Right atrium auricular region (tissue), 2 donors: Measurements from ENCODE around the gene PPP2R3B. TPM values are rescaled to one million over a fixed set of nuclear protein-coding genes. Genes with fewer than 3 reads are reported as not detected.

Experiments used
- DNase-seq: peaks from one replicate; pipeline ENCODE4 v3.0.0-alpha.2; 2019; ENCODE audit warnings: low spot score
- H3K27ac ChIP-seq, 2 donors: fragments of 200-600 bp; sonication (generic); 1 replicate in 1 of 2; 2 replicates in 1 of 2; pipeline ENCODE4 v1.5.1; 2016 to 2019
- H3K27me3 ChIP-seq, 2 donors: fragments of 200-600 bp; sonication (generic); one replicate each; pipeline versions ENCODE4 v1.5.1 to v1.6.0; 2017 to 2019
- H3K36me3 ChIP-seq: fragments of 200-600 bp; sonication (generic); one replicate; pipeline ENCODE4 v1.5.1; 2016
- H3K4me1 ChIP-seq, 2 donors: fragments of 200-600 bp; sonication (generic); one replicate each; pipeline versions ENCODE4 v1.5.1 to v1.6.0; 2017 to 2019
- H3K4me3 ChIP-seq, 2 donors: fragments of 200-600 bp; sonication (generic); 1 replicate in 1 of 2; 2 replicates in 1 of 2; pipeline ENCODE4 v1.5.1; 2017 to 2019; ENCODE audit warnings: mild to moderate bottlenecking in 1 of 2, moderate library complexity in 1 of 2
- H3K9me3 ChIP-seq, 2 donors: fragments of 200-600 bp; sonication (generic); one replicate each; pipeline ENCODE4 v1.5.1; 2019
- CTCF ChIP-seq, 2 donors: fragments of 200-600 bp; sonication (generic); IDR thresholded peaks; one replicate each; pipeline ENCODE4 v1.5.1; 2019; ENCODE audit warnings: antibody characterized with exemption in 2 of 2
- total RNA-seq, 2 donors: library from RNA; depleted of rRNA; stranded (reverse); fragments of >200 nt; gene quantifications; one replicate each; pipeline ENCODE4 v1.1.0, GENCODE V29; 2016

Gene PPP2R3B
- total RNA-seq, 2 donors from 2014 or later: 58.6 to 70.1 TPM

- Histone ChIP-seq H3K36me3 (peaks cover 29% of the 10 kb centered on the region), H3K27ac (no peak overlapping the region), H3K4me3 (no peak overlapping the region), H3K4me1 (no peaks in the 10 kb centered on the region), H3K27me3 (no peaks in the 10 kb centered on the region), H3K9me3 (no peaks in the 10 kb centered on the region)
- no peak for DNase-seq
- TF ChIP-seq CTCF (IDR thresholded peaks at IDR 0.05): no peak
Observed at GRCh38 chrX:337331-337831, 49.3 kb downstream of the PPP2R3B start.

GRCh38 chrX:336227-336626, 50.5 kb downstream of the PPP2R3B start:
- H3K36me3 ChIP-seq: peaks cover 23% of the 10 kb centered on the region
- H3K9me3 ChIP-seq: no peaks in the 10 kb centered on the region
- TF ChIP-seq CTCF (IDR thresholded peaks at IDR 0.05): no peak
- H3K4me3 ChIP-seq: no peak overlapping the region
- H3K27ac ChIP-seq: no peak overlapping the region
- no peak for DNase-seq
- peaks cover 0 to 6% of the 10 kb centered on the region in 2 donors for H3K4me1 ChIP-seq
- H3K27me3 ChIP-seq: no peaks in the 10 kb centered on the region

- Histone ChIP-seq H3K36me3 (peaks cover 18% of the 10 kb centered on the region), H3K9me3 (no peaks in the 10 kb centered on the region), H3K27me3 (no peaks in the 10 kb centered on the region), H3K4me1 (peaks cover 0 to 11% of the 10 kb centered on the region in 2 donors), H3K27ac (no peak overlapping the region), H3K4me3 (no peak overlapping the region)
- TF ChIP-seq CTCF (IDR thresholded peaks at IDR 0.05): no peak
- no peak for DNase-seq
Observed at GRCh38 chrX:335758-336155, 51.0 kb downstream of the PPP2R3B start.

GRCh38 chrX:334971-335757, 51.5 kb downstream of the PPP2R3B start:
- H3K4me3 ChIP-seq: no peak overlapping the region
- H3K27ac ChIP-seq: no peak overlapping the region
- peaks cover 16% of the 10 kb centered on the region for H3K36me3 ChIP-seq
- no peak for TF ChIP-seq CTCF (IDR thresholded peaks at IDR 0.05)
- no peaks in the 10 kb centered on the region for H3K27me3 ChIP-seq
- DNase-seq: no peak
- H3K4me1 ChIP-seq: peaks cover 0 to 14% of the 10 kb centered on the region in 2 donors
- no peaks in the 10 kb centered on the region for H3K9me3 ChIP-seq

GRCh38 chrX:334331-334891, 52.3 kb downstream of the PPP2R3B start:
- H3K4me1 ChIP-seq: peaks cover 0 to 14% of the 10 kb centered on the region in 2 donors
- H3K27me3 ChIP-seq: no peaks in the 10 kb centered on the region
- TF ChIP-seq CTCF (IDR thresholded peaks at IDR 0.05): no peak
- H3K9me3 ChIP-seq: no peaks in the 10 kb centered on the region
- H3K27ac ChIP-seq: no peak overlapping the region
- no peak for DNase-seq
- peaks cover 16% of the 10 kb centered on the region for H3K36me3 ChIP-seq
- no peak overlapping the region for H3K4me3 ChIP-seq
